ENCODE results near the gene ADGRF3.
"Not testable (repeated sequence)": the region's sequence is repeated elsewhere in the genome, so short reads cannot be mapped to it uniquely, and the experiment has no call there.

DNA sequence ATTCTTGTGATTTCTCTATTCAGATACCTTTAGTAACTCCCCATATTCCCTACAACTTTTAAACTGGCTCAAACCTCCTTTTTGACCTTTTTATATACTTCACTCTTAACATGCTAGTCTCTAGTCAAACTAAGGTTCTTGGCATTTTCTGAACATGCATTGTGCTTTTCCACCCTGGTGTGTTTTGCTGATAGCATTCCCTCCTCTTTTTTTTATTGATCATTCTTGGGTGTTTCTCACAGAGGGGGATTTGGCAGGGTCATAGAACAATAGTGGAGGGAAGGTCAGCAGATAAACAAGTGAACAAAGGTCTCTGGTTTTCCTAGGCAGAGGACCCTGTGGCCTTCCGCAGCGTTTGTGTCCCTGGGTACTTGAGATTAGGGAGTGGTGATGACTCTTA lies 23.1 kb upstream of the ADGRF3 start:
- TF ChIP-seq, protein P1, sequence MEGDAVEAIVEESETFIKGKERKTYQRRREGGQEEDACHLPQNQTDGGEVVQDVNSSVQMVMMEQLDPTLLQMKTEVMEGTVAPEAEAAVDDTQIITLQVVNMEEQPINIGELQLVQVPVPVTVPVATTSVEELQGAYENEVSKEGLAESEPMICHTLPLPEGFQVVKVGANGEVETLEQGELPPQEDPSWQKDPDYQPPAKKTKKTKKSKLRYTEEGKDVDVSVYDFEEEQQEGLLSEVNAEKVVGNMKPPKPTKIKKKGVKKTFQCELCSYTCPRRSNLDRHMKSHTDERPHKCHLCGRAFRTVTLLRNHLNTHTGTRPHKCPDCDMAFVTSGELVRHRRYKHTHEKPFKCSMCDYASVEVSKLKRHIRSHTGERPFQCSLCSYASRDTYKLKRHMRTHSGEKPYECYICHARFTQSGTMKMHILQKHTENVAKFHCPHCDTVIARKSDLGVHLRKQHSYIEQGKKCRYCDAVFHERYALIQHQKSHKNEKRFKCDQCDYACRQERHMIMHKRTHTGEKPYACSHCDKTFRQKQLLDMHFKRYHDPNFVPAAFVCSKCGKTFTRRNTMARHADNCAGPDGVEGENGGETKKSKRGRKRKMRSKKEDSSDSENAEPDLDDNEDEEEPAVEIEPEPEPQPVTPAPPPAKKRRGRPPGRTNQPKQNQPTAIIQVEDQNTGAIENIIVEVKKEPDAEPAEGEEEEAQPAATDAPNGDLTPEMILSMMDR (IDR thresholded peaks at IDR 0.05; ENCODE audit: control extremely low read depth in 1 of 3, insufficient read depth in 1 of 3, low read depth in 1 of 3, low read length in 3 of 3) = not testable (repeated sequence)
- not testable (repeated sequence) for TF ChIP-seq POLR2A (IDR thresholded peaks at IDR 0.05; ENCODE audit: control extremely low read depth in 1 of 2, low read depth in 2 of 2, low read length in 2 of 2); YY1 (IDR thresholded peaks at IDR 0.05; ENCODE audit: low read depth, low read length); GABPA (IDR thresholded peaks at IDR 0.05; ENCODE audit: borderline replicate concordance, insufficient read depth, low read length); TBP (IDR thresholded peaks at IDR 0.05; ENCODE audit: low read depth, low read length); POLR2AphosphoS5 (IDR thresholded peaks at IDR 0.05; ENCODE audit: low read depth, low read length); SP1 (IDR thresholded peaks at IDR 0.05; ENCODE audit: low read depth, low read length); EZH2 (IDR thresholded peaks at IDR 0.05; ENCODE audit: low read depth, low read length, severe bottlenecking); CHD1 (IDR thresholded peaks at IDR 0.05; ENCODE audit: low read depth, low read length)
- TF ChIP-seq, protein P2, sequence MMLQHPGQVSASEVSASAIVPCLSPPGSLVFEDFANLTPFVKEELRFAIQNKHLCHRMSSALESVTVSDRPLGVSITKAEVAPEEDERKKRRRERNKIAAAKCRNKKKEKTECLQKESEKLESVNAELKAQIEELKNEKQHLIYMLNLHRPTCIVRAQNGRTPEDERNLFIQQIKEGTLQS (IDR thresholded peaks at IDR 0.05; ENCODE audit: insufficient read depth, low read depth, low read length) = not testable (repeated sequence)
- TF ChIP-seq, protein P3, sequence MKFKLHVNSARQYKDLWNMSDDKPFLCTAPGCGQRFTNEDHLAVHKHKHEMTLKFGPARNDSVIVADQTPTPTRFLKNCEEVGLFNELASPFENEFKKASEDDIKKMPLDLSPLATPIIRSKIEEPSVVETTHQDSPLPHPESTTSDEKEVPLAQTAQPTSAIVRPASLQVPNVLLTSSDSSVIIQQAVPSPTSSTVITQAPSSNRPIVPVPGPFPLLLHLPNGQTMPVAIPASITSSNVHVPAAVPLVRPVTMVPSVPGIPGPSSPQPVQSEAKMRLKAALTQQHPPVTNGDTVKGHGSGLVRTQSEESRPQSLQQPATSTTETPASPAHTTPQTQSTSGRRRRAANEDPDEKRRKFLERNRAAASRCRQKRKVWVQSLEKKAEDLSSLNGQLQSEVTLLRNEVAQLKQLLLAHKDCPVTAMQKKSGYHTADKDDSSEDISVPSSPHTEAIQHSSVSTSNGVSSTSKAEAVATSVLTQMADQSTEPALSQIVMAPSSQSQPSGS (IDR thresholded peaks at IDR 0.05; ENCODE audit: low read length) = not testable (repeated sequence)
